CD4-positive, alpha-beta memory T cell (primary cell): ENCODE measurements around the gene MTAP. TPM values are rescaled to one million over a fixed set of nuclear protein-coding genes. Genes with fewer than 3 reads are reported as not detected.

ENCODE experiments used
- CTCF ChIA-PET: fragments of 350-600 bp; sonication (Branson Sonifier 250); formaldehyde crosslinking; loops from one replicate; lab custom pipeline; 2021; ENCODE audit warnings: inconsistent platforms; ENCODE audit not compliant: partially characterized antibody; lab: Charles Lee
- POLR2A ChIA-PET: fragments of 350-600 bp; sonication (Branson Sonifier 250); formaldehyde crosslinking; loops from one replicate; lab custom pipeline; 2021; ENCODE audit not compliant: partially characterized antibody; lab: Charles Lee
- DNase-seq, 5 donors: peaks; one replicate each; pipeline versions ENCODE4 v3.0.0 to v3.0.0-alpha.2; 2020 to 2022; ENCODE audit warnings: mixed read lengths in 1 of 5
- H3K27ac ChIP-seq: one replicate; pipeline ENCODE4 v1.7.0; 2013; ENCODE audit warnings: low read depth, low read length
- H3K27me3 ChIP-seq: 2 replicates; pipeline ENCODE4 v1.7.0; 2013; ENCODE audit warnings: mild to moderate bottlenecking, low read length, moderate library complexity; ENCODE audit not compliant: insufficient read depth
- H3K36me3 ChIP-seq: 2 replicates; pipeline ENCODE4 v1.7.0; 2013; ENCODE audit warnings: mild to moderate bottlenecking, low read length, moderate library complexity; ENCODE audit not compliant: insufficient read depth
- H3K4me1 ChIP-seq: 2 replicates; pipeline ENCODE4 v1.7.0; 2013; ENCODE audit warnings: mild to moderate bottlenecking, low read length, moderate library complexity; ENCODE audit not compliant: insufficient read depth
- H3K4me3 ChIP-seq, 2 donors: one replicate each; pipeline ENCODE4 v1.7.0; 2013; ENCODE audit warnings: low read length in 2 of 2, mild to moderate bottlenecking in 1 of 2
- H3K9me3 ChIP-seq, 2 donors: one replicate each; pipeline ENCODE4 v1.7.0; 2013; ENCODE audit warnings: low read length in 2 of 2, control low read depth in 1 of 2; ENCODE audit not compliant: control insufficient read depth in 1 of 2
- H3K27ac Mint-ChIP-seq, 7 donors: one replicate each; pipeline ENCODE4 v1.8.0; 2020 to 2021; ENCODE audit warnings: mixed read lengths in 7 of 7, mild to moderate bottlenecking in 6 of 7, inconsistent platforms in 3 of 7, moderate library complexity in 3 of 7
- H3K27me3 Mint-ChIP-seq, 2 donors: one replicate each; pipeline ENCODE4 v1.8.0; 2020 to 2021; ENCODE audit warnings: mixed read lengths in 2 of 2
- H3K36me3 Mint-ChIP-seq, 2 donors: one replicate each; pipeline ENCODE4 v1.8.0; 2020 to 2021; ENCODE audit warnings: mixed read lengths in 2 of 2, inconsistent platforms in 1 of 2, mild to moderate bottlenecking in 1 of 2
- H3K4me1 Mint-ChIP-seq, 4 donors: one replicate each; pipeline ENCODE4 v1.8.0; 2020 to 2021; ENCODE audit warnings: mixed read lengths in 4 of 4, mild to moderate bottlenecking in 1 of 4
- H3K4me3 Mint-ChIP-seq, 8 donors: one replicate each; pipeline ENCODE4 v1.8.0; 2020 to 2021; ENCODE audit warnings: mixed read lengths in 8 of 8, mild to moderate bottlenecking in 7 of 8, moderate library complexity in 6 of 8, inconsistent platforms in 3 of 8
- H3K9me3 Mint-ChIP-seq, 8 donors: one replicate each; pipeline ENCODE4 v1.8.0; 2020 to 2021; ENCODE audit warnings: mixed read lengths in 8 of 8, mild to moderate bottlenecking in 5 of 8, inconsistent platforms in 3 of 8, moderate library complexity in 1 of 8
- intact Hi-C: fragments of 100-400 bp; cut with micrococcal nuclease; formaldehyde crosslinking; loops from one replicate; pipeline ENCODE4 v1.15.1; 2023
- polyA plus RNA-seq, 2 donors: library from polyadenylated mRNA; unstranded; fragments of 300-500 nt; fragmentation: Illumina TruSeq; gene quantifications; one replicate each; pipeline ENCODE4 v1.2.3, GENCODE V29; 2021
- total RNA-seq, 2 experiments: library from RNA; stranded (reverse); gene quantifications; one replicate each; pipeline ENCODE4 v1.2.3, GENCODE V29; 2021

Gene MTAP
- total and polyA plus RNA-seq, 4 experiments from 2014 or later: 21.1 to 47.9 (median 34.0) TPM

- H3K36me3 ChIP-seq: no peaks in the 10 kb centered on the region
- intact Hi-C loops: loop anchor here (1.0 to 5.0 kb wide), 13 partner anchors 79 to 634 kb away; no protein-coding TSS in a partner anchor
- Mint-ChIP-seq H3K36me3 (no peaks in the 10 kb centered on the region), H3K4me1 (peaks cover 0 to 1% (median 0%) of the 10 kb centered on the region in 4 donors), H3K9me3 (no peaks in the 10 kb centered on the region), H3K27me3 (peaks cover 2 to 9% of the 10 kb centered on the region in 2 donors), H3K4me3 (no peak overlapping the region), H3K27ac (no peak overlapping the region)
- POLR2A ChIA-PET: interaction anchor here (3.0 kb wide), 1 partner anchor 10 kb away, joined by 13 read pairs; no protein-coding TSS in a partner anchor
- H3K27me3 ChIP-seq: no peaks in the 10 kb centered on the region
- no peak overlapping the region for H3K27ac ChIP-seq
- no peak for DNase-seq
- no peaks in the 10 kb centered on the region for H3K9me3 ChIP-seq
- CTCF ChIA-PET: interaction anchor here (0.6 to 4.7 kb wide), 24 partner anchors 8 to 595 kb away, joined by 3 to 166 read pairs (median 4); partner anchors contain the start of gene KLHL9
- H3K4me3 ChIP-seq: no peak overlapping the region
- H3K4me1 ChIP-seq: no peaks in the 10 kb centered on the region
Measured at GRCh38 chr9:21788752-21789151, 13.7 kb upstream of the MTAP start.

GRCh38 chr9:21789541-21790037 is 12.8 kb upstream of the MTAP start:
- DNase-seq: peak; percentile 66 to 76 (median 74)
- Histone ChIP-seq H3K4me1 (no peaks in the 10 kb centered on the region), H3K36me3 (no peaks in the 10 kb centered on the region), H3K27me3 (no peaks in the 10 kb centered on the region), H3K27ac (no peak overlapping the region), H3K4me3 (no peak overlapping the region), H3K9me3 (no peaks in the 10 kb centered on the region)
- Mint-ChIP-seq H3K9me3 (no peaks in the 10 kb centered on the region), H3K27ac (peak overlapping the region in 4 of 7 donors; percentile 3 to 61 (median 30)), H3K36me3 (no peaks in the 10 kb centered on the region), H3K4me1 (peaks cover 0 to 1% (median 0%) of the 10 kb centered on the region in 4 donors), H3K27me3 (peaks cover 2 to 8% of the 10 kb centered on the region in 2 donors), H3K4me3 (peak overlapping the region; percentile 8 to 88 (median 76))
- CTCF ChIA-PET: interaction anchor here (0.7 to 4.7 kb wide), 20 partner anchors 9 to 595 kb away, joined by 3 to 166 read pairs (median 8); partner anchors contain the start of gene KLHL9
- POLR2A ChIA-PET: no interaction called here
- intact Hi-C loops: loop anchor here (1.0 to 5.0 kb wide), 13 partner anchors 80 to 635 kb away; no protein-coding TSS in a partner anchor

GRCh38 chr9:21795483-21795882 is 7.0 kb upstream of the MTAP start:
- CTCF ChIA-PET: interaction anchor here (1.1 to 1.9 kb wide), 4 partner anchors 10 to 600 kb away, joined by 3 to 5 read pairs (median 4); no protein-coding TSS in a partner anchor
- no peak for DNase-seq
- no peak overlapping the region for H3K4me3 Mint-ChIP-seq
- POLR2A ChIA-PET: no interaction called here
- H3K9me3 Mint-ChIP-seq: no peaks in the 10 kb centered on the region
- Histone ChIP-seq H3K4me3 (no peak overlapping the region), H3K9me3 (no peaks in the 10 kb centered on the region), H3K36me3 (no peaks in the 10 kb centered on the region), H3K4me1 (no peaks in the 10 kb centered on the region), H3K27ac (no peak overlapping the region), H3K27me3 (peaks cover 6% of the 10 kb centered on the region)
- peaks cover 12 to 16% of the 10 kb centered on the region in 2 donors for H3K27me3 Mint-ChIP-seq
- H3K27ac Mint-ChIP-seq: no peak overlapping the region
- H3K4me1 Mint-ChIP-seq: peaks cover 0 to 2% (median 0%) of the 10 kb centered on the region in 4 donors
- intact Hi-C loops: no loop called here
- no peaks in the 10 kb centered on the region for H3K36me3 Mint-ChIP-seq

GRCh38 chr9:21796768-21797167 is 5.7 kb upstream of the MTAP start:
- H3K4me3 Mint-ChIP-seq: no peak overlapping the region

GRCh38 chr9:21800931-21801682 is 1.3 kb upstream of the MTAP start:
- ChIA-PET POLR2A (interaction anchor here (1.0 to 1.1 kb wide), 2 partner anchors 11 to 196 kb away, joined by 3 read pairs; no protein-coding TSS in a partner anchor), CTCF (interaction anchor here (0.7 to 5.9 kb wide), 9 partner anchors 10 to 619 kb away, joined by 3 to 35 read pairs (median 3); partner anchors contain the start of gene CDKN2B)
- H3K27ac Mint-ChIP-seq: peak overlapping the region in 3 of 7 donors; percentile 77 to 99 (median 94)
- no peak overlapping the region for H3K27ac ChIP-seq
- no peak for DNase-seq
- peaks cover under 1 to 13% of the 10 kb centered on the region in 2 donors for H3K36me3 Mint-ChIP-seq
- peak overlapping the region in 1 of 2 donors; percentile 69 for H3K4me3 ChIP-seq
- no peaks in the 10 kb centered on the region for H3K9me3 ChIP-seq
- no peaks in the 10 kb centered on the region for H3K36me3 ChIP-seq
- H3K27me3 ChIP-seq: no peaks in the 10 kb centered on the region
- H3K4me3 Mint-ChIP-seq: peak overlapping the region; percentile 95 to 100 (median 99)
- H3K4me1 Mint-ChIP-seq: peaks cover 24 to 47% (median 36%) of the 10 kb centered on the region in 4 donors
- H3K27me3 Mint-ChIP-seq: peaks cover 8 to 10% of the 10 kb centered on the region in 2 donors
- H3K4me1 ChIP-seq: peaks cover 37% of the 10 kb centered on the region
- H3K9me3 Mint-ChIP-seq: peaks cover 0 to 6% (median 0%) of the 10 kb centered on the region in 8 donors
- intact Hi-C loops: no loop called here

More at GRCh38 chr9:21796768-21797167, 5.7 kb upstream of the MTAP start:
- H3K27me3 Mint-ChIP-seq: peaks cover 10 to 13% of the 10 kb centered on the region in 2 donors
- Histone ChIP-seq H3K27ac (no peak overlapping the region), H3K4me1 (peaks cover 8% of the 10 kb centered on the region), H3K9me3 (no peaks in the 10 kb centered on the region), H3K27me3 (peaks cover 6% of the 10 kb centered on the region), H3K4me3 (no peak overlapping the region), H3K36me3 (no peaks in the 10 kb centered on the region)
- CTCF ChIA-PET: interaction anchor here (1.7 to 2.3 kb wide), 2 partner anchors 88 to 602 kb away, joined by 3 to 10 read pairs; no protein-coding TSS in a partner anchor
- no peak overlapping the region for H3K27ac Mint-ChIP-seq
- peaks cover 0 to 2% (median 0%) of the 10 kb centered on the region in 8 donors for H3K9me3 Mint-ChIP-seq
- POLR2A ChIA-PET: no interaction called here
- no peak for DNase-seq
- H3K36me3 Mint-ChIP-seq: no peaks in the 10 kb centered on the region
- intact Hi-C loops: no loop called here
- peaks cover 4 to 7% (median 7%) of the 10 kb centered on the region in 4 donors for H3K4me1 Mint-ChIP-seq

GRCh38 chr9:21801683-21802417 is 586 bp upstream of the MTAP start:
- Histone ChIP-seq H3K36me3 (no peaks in the 10 kb centered on the region), H3K27ac (peak overlapping the region; percentile 50), H3K4me3 (peak overlapping the region; percentile 69 to 86), H3K4me1 (peaks cover 37% of the 10 kb centered on the region), H3K9me3 (no peaks in the 10 kb centered on the region), H3K27me3 (no peaks in the 10 kb centered on the region)
- Mint-ChIP-seq H3K4me1 (peaks cover 28 to 52% (median 40%) of the 10 kb centered on the region in 4 donors), H3K4me3 (peak overlapping the region; percentile 95 to 100 (median 99)), H3K36me3 (peaks cover 5 to 17% of the 10 kb centered on the region in 2 donors), H3K9me3 (peaks cover 0 to 6% (median 0%) of the 10 kb centered on the region in 8 donors), H3K27me3 (peaks cover 5% of the 10 kb centered on the region in 2 donors), H3K27ac (peak overlapping the region; percentile 91 to 99 (median 94))
- CTCF ChIA-PET: interaction anchor here (0.7 to 5.9 kb wide), 6 partner anchors 11 to 437 kb away, joined by 3 to 35 read pairs (median 4); no protein-coding TSS in a partner anchor
- POLR2A ChIA-PET: interaction anchor here (0.6 to 1.6 kb wide), 8 partner anchors 8 to 225 kb away, joined by 3 to 10 read pairs (median 4); partner anchors contain the start of gene CDKN2B-AS1
- DNase-seq: peak in 1 of 5 donors; percentile 47
- intact Hi-C loops: loop anchor here (1.0 to 2.0 kb wide), 2 partner anchors 193 to 467 kb away; partner anchors contain the start of gene KLHL9
